Hepatocyte (in vitro differentiated cells): Measurements from ENCODE around the gene AKIP1. TPM values are rescaled to one million over a fixed set of nuclear protein-coding genes. Genes with fewer than 3 reads are reported as not detected.
A peak's percentile ranks its signal among the peaks of the same experiment; 100 is the strongest.

ENCODE experiments used
- DNase-seq: peaks from one replicate; pipeline ENCODE4 v3.0.0-alpha.2; 2016; ENCODE audit warnings: low spot score
- H2AFZ ChIP-seq: fragments of 200-600 bp; sonication (generic); 2 replicates; pipeline ENCODE4 v1.6.0; 2016; ENCODE audit warnings: antibody characterized with exemption, mild to moderate bottlenecking
- H3K27ac ChIP-seq: fragments of 200-600 bp; sonication (generic); 2 replicates; pipeline ENCODE4 v1.5.1; 2016; ENCODE audit warnings: mild to moderate bottlenecking
- H3K27me3 ChIP-seq: fragments of 200-600 bp; sonication (generic); 2 replicates; pipeline ENCODE4 v1.6.1; 2016
- H3K36me3 ChIP-seq: fragments of 200-600 bp; sonication (generic); replicated peaks from 2 replicates; pipeline ENCODE4 v1.5.1; 2016; ENCODE audit warnings: low read depth; ENCODE audit not compliant: insufficient read depth
- H3K4me1 ChIP-seq: fragments of 200-600 bp; sonication (generic); 2 replicates; pipeline ENCODE4 v1.5.1; 2016; ENCODE audit warnings: mild to moderate bottlenecking, moderate library complexity; ENCODE audit not compliant: insufficient read depth
- H3K4me2 ChIP-seq: fragments of 200-600 bp; sonication (generic); 2 replicates; pipeline ENCODE4 v1.6.0; 2016
- H3K4me3 ChIP-seq: fragments of 200-600 bp; sonication (generic); 2 replicates; pipeline ENCODE4 v1.5.1; 2016; ENCODE audit warnings: mild to moderate bottlenecking
- H3K79me2 ChIP-seq: fragments of 200-600 bp; sonication (generic); 2 replicates; pipeline ENCODE4 v1.6.0; 2017; ENCODE audit warnings: mild to moderate bottlenecking
- H3K9me2 ChIP-seq: fragments of 200-600 bp; sonication (generic); replicated peaks from 2 replicates; pipeline ENCODE4 v1.6.0; 2017; ENCODE audit warnings: mild to moderate bottlenecking; ENCODE audit not compliant: insufficient read depth
- H3K9me3 ChIP-seq: fragments of 200-600 bp; sonication (generic); 2 replicates; pipeline ENCODE4 v1.5.1; 2016; ENCODE audit warnings: low read depth, mild to moderate bottlenecking
- H4K20me1 ChIP-seq: fragments of 200-600 bp; sonication (generic); 2 replicates; pipeline ENCODE4 v1.6.0; 2016; ENCODE audit warnings: mild to moderate bottlenecking; ENCODE audit not compliant: insufficient read depth, poor library complexity, severe bottlenecking
- EZH2 ChIP-seq: fragments of 200-600 bp; sonication (generic); IDR thresholded peaks from 2 replicates; pipeline ENCODE4 v1.6.1; 2016; ENCODE audit warnings: antibody characterized with exemption, mild to moderate bottlenecking, borderline replicate concordance
- EZH2phosphoT487 ChIP-seq: fragments of 200-600 bp; sonication (generic); IDR thresholded peaks from one replicate; pipeline ENCODE4 v1.6.1; 2018; ENCODE audit warnings: antibody characterized with exemption, mild to moderate bottlenecking, low read depth, moderate library complexity; ENCODE audit not compliant: unreplicated experiment, severe bottlenecking
- WGBS: methylation state at CpG from one replicate; pipeline ENCODE4 v1.1.6; 2016; ENCODE audit warnings: low lambda C conversion rate; ENCODE audit errors: missing lambda C conversion rate; 5-methylcytosine and 5-hydroxymethylcytosine counted together
- polyA plus RNA-seq: library from polyadenylated mRNA; unstranded; fragments of >200 nt; fragmentation: Nextera tagmentation; extraction: Ambion mirVana; gene quantifications from 2 replicates; pipeline ENCODE4 v1.2.1, GENCODE V29; 2016
- total RNA-seq: library from RNA; depleted of rRNA; stranded (reverse); fragments of >200 nt; gene quantifications from 2 replicates; pipeline ENCODE4 v1.2.3, GENCODE V29; 2014
- TF ChIP-seq, protein P1 (sequence below): fragments of 200-600 bp; sonication (generic); IDR thresholded peaks from 2 replicates; pipeline ENCODE4 v1.5.1; 2016; ENCODE audit warnings: antibody characterized with exemption, mild to moderate bottlenecking; ENCODE audit not compliant: poor library complexity

AKIP1 gene
- total and polyA plus RNA-seq, 2 experiments from 2014 or later: 31.3 to 32.2 TPM

DNA sequence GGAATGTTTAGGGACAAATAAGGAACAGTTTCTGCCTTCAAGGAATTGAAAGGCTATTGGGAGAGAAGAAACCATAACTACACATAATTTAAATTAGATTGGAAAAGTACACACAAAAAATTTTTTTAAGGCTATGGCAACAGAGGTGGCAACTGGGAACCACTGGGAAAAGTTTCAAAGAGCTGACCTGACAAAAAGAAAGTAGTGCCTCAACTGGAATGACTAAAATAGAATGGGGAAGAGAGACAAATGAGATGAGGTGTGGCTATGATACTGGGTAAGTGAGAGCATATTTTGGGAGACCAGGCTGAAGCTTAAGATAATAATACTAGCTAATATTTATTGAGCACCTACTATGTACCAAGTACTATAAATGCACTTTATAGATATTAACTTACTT, 2.9 kb upstream of the AKIP1 start:
- H3K9me3 ChIP-seq: no peaks in the 10 kb centered on the region
- H2AFZ ChIP-seq: no peak overlapping the region
- H3K36me3 ChIP-seq: no peaks in the 10 kb centered on the region
- H3K4me2 ChIP-seq: no peak overlapping the region
- H3K9me2 ChIP-seq: no peaks in the 10 kb centered on the region
- peaks cover 10% of the 10 kb centered on the region for H3K79me2 ChIP-seq
- peaks cover 3% of the 10 kb centered on the region for H3K27me3 ChIP-seq
- H4K20me1 ChIP-seq: no peaks in the 10 kb centered on the region
- peaks cover 14% of the 10 kb centered on the region for H3K4me1 ChIP-seq
- DNase-seq: no peak
- TF ChIP-seq EZH2 (no peak), EZH2phosphoT487 (no peak)
- TF ChIP-seq, protein P1, sequence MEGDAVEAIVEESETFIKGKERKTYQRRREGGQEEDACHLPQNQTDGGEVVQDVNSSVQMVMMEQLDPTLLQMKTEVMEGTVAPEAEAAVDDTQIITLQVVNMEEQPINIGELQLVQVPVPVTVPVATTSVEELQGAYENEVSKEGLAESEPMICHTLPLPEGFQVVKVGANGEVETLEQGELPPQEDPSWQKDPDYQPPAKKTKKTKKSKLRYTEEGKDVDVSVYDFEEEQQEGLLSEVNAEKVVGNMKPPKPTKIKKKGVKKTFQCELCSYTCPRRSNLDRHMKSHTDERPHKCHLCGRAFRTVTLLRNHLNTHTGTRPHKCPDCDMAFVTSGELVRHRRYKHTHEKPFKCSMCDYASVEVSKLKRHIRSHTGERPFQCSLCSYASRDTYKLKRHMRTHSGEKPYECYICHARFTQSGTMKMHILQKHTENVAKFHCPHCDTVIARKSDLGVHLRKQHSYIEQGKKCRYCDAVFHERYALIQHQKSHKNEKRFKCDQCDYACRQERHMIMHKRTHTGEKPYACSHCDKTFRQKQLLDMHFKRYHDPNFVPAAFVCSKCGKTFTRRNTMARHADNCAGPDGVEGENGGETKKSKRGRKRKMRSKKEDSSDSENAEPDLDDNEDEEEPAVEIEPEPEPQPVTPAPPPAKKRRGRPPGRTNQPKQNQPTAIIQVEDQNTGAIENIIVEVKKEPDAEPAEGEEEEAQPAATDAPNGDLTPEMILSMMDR: no peak
- H3K27ac ChIP-seq: no peak overlapping the region
- no peak overlapping the region for H3K4me3 ChIP-seq

DNA sequence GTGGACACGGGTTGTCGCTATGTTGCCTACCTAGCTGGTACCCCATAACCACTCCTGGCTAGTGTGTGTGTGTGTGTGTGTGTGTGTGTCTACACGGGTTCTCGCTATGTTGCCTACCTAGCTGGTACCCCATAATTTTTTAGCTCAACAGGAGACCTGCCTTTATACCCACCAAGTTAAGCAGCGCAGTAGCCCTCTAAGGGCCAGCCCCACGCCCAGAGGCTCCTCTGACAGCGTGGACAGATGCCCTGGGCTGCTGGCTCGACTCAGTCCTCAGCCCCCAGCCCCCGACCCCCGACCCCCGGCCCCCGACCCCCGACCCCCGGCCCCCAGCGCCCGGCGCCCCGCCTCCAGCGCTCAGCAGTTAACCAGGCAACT, 351 bp upstream of the AKIP1 start:
- H3K4me3 ChIP-seq: peak overlapping the region; percentile 28
- no peaks in the 10 kb centered on the region for H3K9me3 ChIP-seq
- no peak for TF ChIP-seq EZH2phosphoT487
- TF ChIP-seq, protein P1: no peak
- TF ChIP-seq EZH2: no peak
- peak overlapping the region; percentile 77 for H2AFZ ChIP-seq
- H4K20me1 ChIP-seq: no peaks in the 10 kb centered on the region
- no peak for DNase-seq
- no peaks in the 10 kb centered on the region for H3K27me3 ChIP-seq
- H3K79me2 ChIP-seq: peaks cover 23% of the 10 kb centered on the region
- no peaks in the 10 kb centered on the region for H3K9me2 ChIP-seq
- H3K4me2 ChIP-seq: peak overlapping the region; percentile 97
- no peak overlapping the region for H3K27ac ChIP-seq
- H3K36me3 ChIP-seq: no peaks in the 10 kb centered on the region
- peaks cover 20% of the 10 kb centered on the region for H3K4me1 ChIP-seq
- 0% methylated on average over 7 of the region's 19 CpGs for WGBS

DNA sequence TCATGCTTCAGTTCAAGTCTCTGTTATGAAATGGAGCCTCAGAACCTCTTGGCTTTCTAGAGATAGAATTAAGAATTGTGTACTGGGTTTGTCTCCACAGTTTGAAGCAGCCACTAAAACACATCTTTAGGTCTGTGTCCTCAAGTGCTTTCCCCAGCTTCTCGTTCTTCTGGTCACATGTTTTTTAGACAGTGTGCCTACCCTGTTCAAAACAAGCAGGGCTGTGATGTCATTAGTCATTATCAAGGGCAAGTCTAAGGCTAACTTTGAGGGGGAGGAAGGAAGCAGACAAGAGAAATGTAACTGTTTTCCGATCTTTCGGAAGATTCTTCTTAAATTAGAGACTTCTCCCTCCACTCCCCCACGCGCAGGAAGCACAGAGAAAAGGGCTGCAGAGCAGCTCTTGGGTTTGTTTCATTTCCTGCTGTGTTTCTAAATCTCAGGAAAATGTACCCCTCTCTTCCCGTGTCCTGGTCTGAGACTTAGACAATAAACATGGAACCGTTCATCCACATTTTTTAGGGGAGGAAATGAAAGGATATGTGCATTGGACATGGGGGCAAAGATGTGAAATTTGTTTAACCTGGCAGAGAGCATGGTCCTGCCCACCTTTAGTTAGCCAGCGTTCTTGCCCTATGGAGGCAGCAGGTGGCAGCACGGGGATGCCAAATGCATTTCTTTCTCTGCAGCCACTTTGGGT, 3.1 kb downstream of the AKIP1 start:
- Histone ChIP-seq H3K27me3 (no peaks in the 10 kb centered on the region), H3K9me3 (no peaks in the 10 kb centered on the region), H3K4me2 (peak overlapping the region; percentile 61), H3K27ac (peak overlapping the region; percentile 28), H3K36me3 (no peaks in the 10 kb centered on the region), H3K4me3 (no peak overlapping the region), H2AFZ (peak overlapping the region; percentile 18), H3K79me2 (peaks cover 23% of the 10 kb centered on the region), H4K20me1 (no peaks in the 10 kb centered on the region), H3K9me2 (no peaks in the 10 kb centered on the region), H3K4me1 (peaks cover 33% of the 10 kb centered on the region)
- WGBS: 55% methylated on average over 9 of the region's 9 CpGs
- TF ChIP-seq EZH2phosphoT487 (no peak), EZH2 (no peak)
- TF ChIP-seq, protein P1: peak; percentile 65
- peak; percentile 58 for DNase-seq
